ENCODE measurements around the gene AKT3.

DNA sequence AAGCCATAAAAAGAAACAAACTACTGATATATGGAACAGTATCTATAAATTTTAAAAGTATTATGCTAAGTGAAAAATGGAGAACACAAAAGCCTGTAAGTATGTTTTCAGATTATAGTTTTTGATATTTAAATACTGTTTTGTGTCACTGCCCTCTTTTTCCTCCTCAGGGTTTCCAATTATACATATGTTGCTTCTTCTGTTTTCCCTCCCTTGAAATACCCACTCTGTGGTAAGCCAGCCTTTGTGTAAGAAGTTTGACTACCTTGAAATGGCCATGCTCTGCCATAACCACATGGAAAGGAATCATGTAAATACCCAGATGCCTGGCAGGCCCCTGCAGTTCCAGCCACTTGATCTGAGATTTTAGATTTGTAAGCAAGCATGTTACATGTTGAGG lies 248.3 kb downstream of the AKT3 start:
- TF ChIP-seq, protein P1, sequence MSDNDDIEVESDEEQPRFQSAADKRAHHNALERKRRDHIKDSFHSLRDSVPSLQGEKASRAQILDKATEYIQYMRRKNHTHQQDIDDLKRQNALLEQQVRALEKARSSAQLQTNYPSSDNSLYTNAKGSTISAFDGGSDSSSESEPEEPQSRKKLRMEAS (IDR thresholded peaks at IDR 0.05): no peak
- no peak for TF ChIP-seq RFX5 (IDR thresholded peaks at IDR 0.05)

All from A549 (cell line).